HepG2 (cell line): ENCODE measurements around the gene HSP90AB1. TPM values are rescaled to one million over a fixed set of nuclear protein-coding genes. Genes with fewer than 3 reads are reported as not detected.

Experiments
- AHR ChIP-seq: IDR thresholded peaks from 2 replicates; pipeline ENCODE4 v1.6.1; 2018; ENCODE audit warnings: missing genetic modification reagents, missing compliant biosample characterization
- DMAP1 ChIP-seq: IDR thresholded peaks from 2 replicates; pipeline ENCODE4 v1.6.1; 2016
- DPF2 ChIP-seq: sonication (generic); formaldehyde crosslinking; IDR thresholded peaks from 2 replicates; pipeline ENCODE4 v1.4.0; 2020; ENCODE audit warnings: mild to moderate bottlenecking, low read depth, missing genetic modification reagents, borderline replicate concordance
- IRF9 ChIP-seq: sonication (generic); formaldehyde crosslinking; IDR thresholded peaks from 2 replicates; pipeline ENCODE4 v1.8.0; 2022; ENCODE audit warnings: missing genetic modification reagents, mild to moderate bottlenecking, borderline replicate concordance
- LRRFIP1 ChIP-seq: sonication (generic); formaldehyde crosslinking; conservative IDR thresholded peaks from 2 replicates; pipeline ENCODE4 v1.4.0; 2020; ENCODE audit warnings: missing genetic modification reagents
- PAF1 ChIP-seq: IDR thresholded peaks from 2 replicates; pipeline ENCODE4 v1.6.1; 2016; ENCODE audit warnings: missing genetic modification reagents, missing compliant biosample characterization
- PAXIP1 ChIP-seq: sonication (generic); formaldehyde crosslinking; conservative IDR thresholded peaks from 2 replicates; pipeline ENCODE4 v1.4.0; 2020; ENCODE audit warnings: mild to moderate bottlenecking, missing genetic modification reagents, moderate library complexity
- SNAPC5 ChIP-seq: sonication (generic); formaldehyde crosslinking; IDR thresholded peaks from 2 replicates; pipeline ENCODE4 v1.8.1; 2023; ENCODE audit warnings: mild to moderate bottlenecking, missing genetic modification reagents, borderline replicate concordance
- ZMAT3 ChIP-seq: sonication (generic); formaldehyde crosslinking; conservative IDR thresholded peaks from 2 replicates; pipeline ENCODE4 v1.7.0; 2021; ENCODE audit warnings: missing genetic modification reagents
- ZNF513 ChIP-seq: sonication (generic); formaldehyde crosslinking; conservative IDR thresholded peaks from 2 replicates; pipeline ENCODE4 v1.5.0; 2020; ENCODE audit warnings: missing genetic modification reagents
- ZNF609 ChIP-seq: sonication (generic); formaldehyde crosslinking; IDR thresholded peaks from 2 replicates; pipeline ENCODE4 v1.4.0; 2020; ENCODE audit warnings: mild to moderate bottlenecking, missing genetic modification reagents, borderline replicate concordance
- ZNF816 ChIP-seq: sonication (generic); formaldehyde crosslinking; IDR thresholded peaks from 2 replicates; pipeline ENCODE4 v1.8.0; 2022; ENCODE audit warnings: missing genetic modification reagents, mild to moderate bottlenecking, borderline replicate concordance
- ZSCAN29 ChIP-seq: sonication (generic); formaldehyde crosslinking; conservative IDR thresholded peaks from 2 replicates; pipeline ENCODE4 v1.4.0; 2020; ENCODE audit warnings: mild to moderate bottlenecking, missing genetic modification reagents
- polyA plus RNA-seq, 8 experiments: library from polyadenylated mRNA; depleted of rRNA in 3 of 8; stranded (reverse) in 7 of 8; unstranded in 1 of 8; fragments of >200 nt; fragmentation: Illumina TruSeq in 4 of 8; extraction: Trizol in 4 of 8; gene quantifications; 2 replicates each; pipeline versions ENCODE4 v1.2.1 to v1.2.3, GENCODE V29; 2011 to 2016; ENCODE audit warnings: low read depth in 4 of 8, missing spikeins in 1 of 8, mixed read lengths in 1 of 8; ENCODE audit not compliant: insufficient read depth in 1 of 8
- total RNA-seq, 5 experiments: library from RNA; depleted of rRNA; stranded (reverse); fragments of >200 nt; fragmentation: Illumina TruSeq; extraction: Trizol; gene quantifications; 2 replicates each; pipeline ENCODE4 v1.2.3, GENCODE V29; 2016; ENCODE audit warnings: low read depth in 1 of 5

HSP90AB1 gene
- total and polyA plus RNA-seq, 2 of the 13 experiments (the other 11 are each of a cell fraction or from before 2014, with no cell fraction given), result 1,325 to 1,472 TPM

- TF ChIP-seq ZNF513 (CRISPR knock-in tag) (no peak), PAXIP1 (peak; percentile 61), ZNF609 (CRISPR knock-in tag) (no peak), DPF2 (CRISPR knock-in tag) (peak; percentile 22; the same call in 1 of the 2 replicates), AHR (CRISPR knock-in tag) (no peak; the same call in 1 of the 2 replicates), IRF9 (0 out of 2 replicates have a peak, but pooled peaks have one; percentile 33), ZSCAN29 (no peak), ZMAT3 (CRISPR knock-in tag) (0 out of 2 replicates have a peak, but pooled peaks have one; percentile 39), DMAP1 (CRISPR knock-in tag) (0 out of 2 replicates have a peak, but pooled peaks have one; percentile 11), PAF1 (CRISPR knock-in tag) (no peak), LRRFIP1 (no peak), SNAPC5 (no peak), ZNF816 (no peak)
These were observed 16.6 kb downstream of the HSP90AB1 start (continued) for GRCh38 chr6:44263354-44264100.
